ENCODE results near the gene PYGM. TPM values are rescaled to one million over a fixed set of nuclear protein-coding genes. Genes with fewer than 3 reads are reported as not detected.
A peak's percentile ranks its signal among the peaks of the same experiment; 100 is the strongest.

PYGM gene
- total and polyA plus RNA-seq, 12 donors, result 1.4 to 10.1 (median 3.8) TPM

- H3K4me3 ChIP-seq, result no peak overlapping the region
- H3K27me3 ChIP-seq, result no peaks in the 10 kb centered on the region
- intact Hi-C loops (cut with DNase I), result loop anchor here in 1 of 2 donors (10.0 kb wide), 1 partner anchor 48 kb away; no protein-coding TSS in a partner anchor
- WGBS, 4 donors, result 85 to 91% (median 89%) methylated on average over 10 of the region's 10 CpGs
- H3K9me3 ChIP-seq (replicated peaks in 1 of 3), result no peaks in the 10 kb centered on the region
- DNase-seq, result peak in 1 of 7 donors; percentile 18
- no peaks in the 10 kb centered on the region for H3K4me1 ChIP-seq (replicated peaks in 1 of 2)
- peaks cover 0 to 12% of the 10 kb centered on the region in 2 donors for H3K36me3 ChIP-seq (replicated peaks in 1 of 2)
- TF ChIP-seq POLR2A (IDR thresholded peaks at IDR 0.05), result no peak
- no peak for TF ChIP-seq CTCF (IDR thresholded peaks at IDR 0.05)
- H3K27ac ChIP-seq, result no peak overlapping the region
Observed at GRCh38 chr11:64786308-64786707, 26.5 kb upstream of the PYGM start.

GRCh38 chr11:64784813-64785581 lies 25.2 kb upstream of the PYGM start:
- DNase-seq, result peak in 1 of 7 donors; percentile 9
- Histone ChIP-seq H3K4me1 (replicated peaks in 1 of 2) (peaks cover 0 to 3% of the 10 kb centered on the region in 2 donors), H3K9me3 (replicated peaks in 1 of 3) (no peaks in the 10 kb centered on the region), H3K27me3 (no peaks in the 10 kb centered on the region), H3K36me3 (replicated peaks in 1 of 2) (peaks cover 0 to 7% of the 10 kb centered on the region in 2 donors), H3K4me3 (no peak overlapping the region), H3K27ac (no peak overlapping the region)
- intact Hi-C loops (cut with DNase I), result loop anchor here in 1 of 2 donors (10.0 kb wide), 1 partner anchor 50 kb away; no protein-coding TSS in a partner anchor
- 86 to 91% (median 88%) methylated on average over 12 of the region's 12 CpGs for WGBS, 4 donors
- TF ChIP-seq CTCF (IDR thresholded peaks at IDR 0.05) (no peak), POLR2A (IDR thresholded peaks at IDR 0.05) (no peak)

DNA sequence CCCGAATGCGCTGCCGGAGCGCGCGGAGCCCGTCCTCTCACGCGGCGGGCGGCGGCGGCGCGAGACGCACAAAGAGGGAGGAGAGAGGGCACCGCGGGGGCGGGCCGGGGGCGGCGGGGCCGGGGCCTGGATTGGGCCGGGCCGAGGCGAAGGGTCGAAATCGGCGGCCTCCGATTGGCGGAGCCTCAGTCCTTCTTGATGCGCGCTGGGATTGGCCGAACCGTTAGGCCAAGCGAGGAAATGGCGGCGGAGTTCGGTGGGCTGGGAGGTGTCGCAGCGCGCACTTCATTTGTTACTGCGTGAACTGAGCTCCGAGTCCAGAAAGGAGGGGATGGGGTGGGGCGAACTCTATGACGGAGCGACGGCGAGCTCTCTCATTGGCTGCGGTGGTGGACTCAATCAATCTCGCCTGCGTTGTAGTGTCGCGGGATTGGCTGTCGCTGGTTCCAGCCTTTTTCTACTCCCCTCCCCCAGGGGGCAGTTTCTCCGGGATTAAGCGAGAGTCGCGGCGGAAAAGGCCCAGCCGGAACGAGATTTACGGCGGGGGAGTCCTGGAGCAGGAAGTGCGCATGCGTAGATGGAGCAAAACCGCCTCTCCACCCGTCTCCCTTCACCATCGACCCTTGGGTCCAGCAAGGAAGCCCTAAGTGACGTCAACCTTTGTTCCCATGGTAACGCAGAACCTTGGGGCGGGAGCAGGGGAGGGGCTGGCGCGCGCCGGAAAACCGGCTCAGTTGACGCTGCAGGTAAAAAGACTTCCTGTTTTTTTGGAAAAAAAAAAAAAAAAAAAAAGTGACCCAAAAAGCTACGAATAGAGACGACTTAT lies 18.9 kb upstream of the PYGM start, which contains the start of gene SF1:
SF1 (minus strand) TSS at position 70 of the 826 bp plus-strand sequence. CDS start 150 bp downstream, outside the sequence.
- Histone ChIP-seq H3K9me3 (replicated peaks in 1 of 3) (no peaks in the 10 kb centered on the region), H3K27ac (peak within 1 kb of the TSS; percentile 86 to 100 (median 99)), H3K4me3 (peak within 1 kb of the TSS in 3 of 4 donors; percentile 61 to 97 (median 86)), H3K36me3 (replicated peaks in 1 of 2) (peaks cover 0 to 34% of the 10 kb centered on the region in 2 donors), H3K4me1 (replicated peaks in 1 of 2) (peaks cover 20 to 44% of the 10 kb centered on the region in 2 donors), H3K27me3 (no peaks in the 10 kb centered on the region)
- WGBS, 4 donors, result 0 to 1% (median 0%) methylated on average over 16 to 80 of the region's 80 CpGs
- peak in 2 of 6 experiments; percentile 23 to 24 for TF ChIP-seq CTCF (IDR thresholded peaks at IDR 0.05)
- peak; percentile 91 to 99 for TF ChIP-seq POLR2A (IDR thresholded peaks at IDR 0.05)
- peak; percentile 99 to 100 (median 100) for DNase-seq
- intact Hi-C loops (cut with DNase I), result no loop called here

- H3K27me3 ChIP-seq, result no peaks in the 10 kb centered on the region
- WGBS, 4 donors, result 0% methylated on average over 5 to 28 of the region's 28 CpGs; no CpG with 5 or more reads in 2 of the 4 donors
- DNase-seq, result no peak
- H3K4me1 ChIP-seq (replicated peaks in 1 of 2), result peaks cover 21 to 49% of the 10 kb centered on the region in 2 donors
- H3K27ac ChIP-seq, result peak overlapping the region; percentile 86 to 100 (median 99)
- H3K9me3 ChIP-seq (replicated peaks in 1 of 3), result no peaks in the 10 kb centered on the region
- intact Hi-C loops (cut with DNase I), result no loop called here
- peaks cover 0 to 39% of the 10 kb centered on the region in 2 donors for H3K36me3 ChIP-seq (replicated peaks in 1 of 2)
- H3K4me3 ChIP-seq, result peak overlapping the region in 3 of 4 donors; percentile 61 to 97 (median 86)
- TF ChIP-seq POLR2A (IDR thresholded peaks at IDR 0.05) (no peak), CTCF (IDR thresholded peaks at IDR 0.05) (no peak)
Observed at GRCh38 chr11:64778223-64778472, 18.4 kb upstream of the PYGM start.
